Pancreas (tissue), 10 donors: ENCODE data around the gene IL18BP. TPM values are rescaled to one million over a fixed set of nuclear protein-coding genes. Genes with fewer than 3 reads are reported as not detected.

ENCODE experiments used
- ATAC-seq, 4 donors: fragments of 200-7000 bp; cut with Tn5 transposase; one replicate each; pipeline versions ENCODE4 v1.8.0 to v1.9.1; 2020; ENCODE audit warnings: mild to moderate bottlenecking in 4 of 4, moderate library complexity in 4 of 4
- DNase-seq, 6 donors: peaks; one replicate each; pipeline ENCODE4 v3.0.0-alpha.2; 2020
- FAIRE-seq: peaks from 2 replicates; lab custom pipeline; 2012; peaks lifted over from hg19 to GRCh38; lab: Jason Lieb, UNC
- H3K27ac ChIP-seq, 4 donors: fragments of 200-600 bp; sonication (generic); 1 replicate in 3 of 4; 2 replicates in 1 of 4; pipeline versions ENCODE4 v1.5.0 to v1.8.0; 2020
- H3K27me3 ChIP-seq, 4 donors: fragments of 200-600 bp; one replicate each; pipeline ENCODE4 v1.8.0; 2021
- H3K36me3 ChIP-seq, 3 donors: fragments of 200-600 bp; sonication (generic) in 1 of 3; one replicate each; pipeline versions ENCODE4 v1.5.0 to v1.8.0; 2020 to 2021
- H3K4me1 ChIP-seq, 3 donors: fragments of 200-600 bp; one replicate each; pipeline ENCODE4 v1.8.0; 2021
- H3K4me3 ChIP-seq, 4 donors: fragments of 200-600 bp; sonication (generic) in 2 of 4; one replicate each; pipeline versions ENCODE4 v1.5.0 to v1.8.0; 2020 to 2021
- H3K9me3 ChIP-seq, 4 donors: fragments of 200-600 bp; one replicate each; pipeline ENCODE4 v1.8.0; 2021
- CTCF ChIP-seq, 4 donors: fragments of 200-600 bp; sonication (generic) in 3 of 4; IDR thresholded peaks; one replicate each; pipeline versions ENCODE4 v1.5.0 to v1.8.0; 2021; ENCODE audit warnings: antibody characterized with exemption in 4 of 4
- WGBS, 2 donors: extraction: QIAGEN DNeasy Blood & Tissue Kit; methylation state at CpG; one replicate each; pipeline ENCODE4 v1.1.7; 2013; 5-methylcytosine and 5-hydroxymethylcytosine counted together
- intact Hi-C, 3 donors: fragments of 100-400 bp; cut with DNase I; formaldehyde crosslinking; loops; one replicate each; pipeline versions ENCODE4 v1.11.1 to v1.14.2; 2022
- polyA plus RNA-seq, 2 donors: library from polyadenylated mRNA; stranded (reverse); fragments of 200-250 nt; gene quantifications; one replicate each; pipeline ENCODE4 v1.2.3, GENCODE V29; 2013
- total RNA-seq, 6 donors: library from RNA; stranded (reverse); fragmentation: NEBNext Ultra II Directional in 4 of 6; extraction: Animal tissue kit (Norgen Biotek cat#: 25700) in 4 of 6; gene quantifications; one replicate each; pipeline versions ENCODE4 v1.2.1 to v1.2.4, GENCODE V29; 2021 to 2023
- donor health status: healthy with polysubstance abuse.
- donor health status: DM: no; HTN: no; CAD: no; lungs with moderate emphysema.
- donor health status: DM: no; HTN: no; CAD: no.
- donor health status: control.
- donor health status: control.
- donor health status: Bipolar disorder and iron deficiency.
- donor health status: DM: yes; HTN: yes; CAD: no.
- donor health status: DM: no; HTN: no; CAD: no.
- donor health status: DM: no; HTN: no; CAD: no.
- donor health status: DM: yes; HTN: yes; CAD: no.

Gene IL18BP
- total and polyA plus RNA-seq, 8 donors = 2.3 to 7.8 (median 3.9) TPM

- Histone ChIP-seq H3K27me3 (no peaks in the 10 kb centered on the region), H3K36me3 (no peaks in the 10 kb centered on the region), H3K4me1 (peaks cover 0 to 4% (median 0%) of the 10 kb centered on the region in 3 donors), H3K4me3 (no peak overlapping the region), H3K9me3 (no peaks in the 10 kb centered on the region), H3K27ac (no peak overlapping the region)
- WGBS, 2 donors = 79 to 91% methylated on average over 3 of the region's 3 CpGs
- intact Hi-C loops = no loop called here
- TF ChIP-seq CTCF (IDR thresholded peaks at IDR 0.05) = no peak
- no peak for FAIRE-seq
- no peak for DNase-seq
- no peak for ATAC-seq
These were observed 3.9 kb upstream of the IL18BP start for GRCh38 chr11:71994786-71995185.

GRCh38 chr11:71995726-71996291 is 2.9 kb upstream of the IL18BP start:
- TF ChIP-seq CTCF (IDR thresholded peaks at IDR 0.05) = no peak
- Histone ChIP-seq H3K27ac (no peak overlapping the region), H3K4me1 (peaks cover 0 to 9% (median 0%) of the 10 kb centered on the region in 3 donors), H3K4me3 (no peak overlapping the region), H3K9me3 (no peaks in the 10 kb centered on the region), H3K36me3 (no peaks in the 10 kb centered on the region), H3K27me3 (no peaks in the 10 kb centered on the region)
- FAIRE-seq = no peak
- no peak for ATAC-seq
- intact Hi-C loops = no loop called here
- DNase-seq = no peak
- 89 to 94% methylated on average over 3 of the region's 3 CpGs for WGBS, 2 donors

- H3K4me3 ChIP-seq = no peak overlapping the region
- no peaks in the 10 kb centered on the region for H3K27me3 ChIP-seq
- H3K4me1 ChIP-seq = peaks cover 0 to 9% (median 0%) of the 10 kb centered on the region in 3 donors
- 86 to 93% methylated on average over 4 of the region's 4 CpGs for WGBS, 2 donors
- no peak for FAIRE-seq
- no peaks in the 10 kb centered on the region for H3K9me3 ChIP-seq
- no peaks in the 10 kb centered on the region for H3K36me3 ChIP-seq
- intact Hi-C loops = no loop called here
- H3K27ac ChIP-seq = no peak overlapping the region
- DNase-seq = no peak
- no peak for TF ChIP-seq CTCF (IDR thresholded peaks at IDR 0.05)
- no peak for ATAC-seq
These were observed 2.2 kb upstream of the IL18BP start for GRCh38 chr11:71996517-71996916.

- no peak overlapping the region for H3K4me3 ChIP-seq
- ATAC-seq (peak in 2 of 4 donors; percentile 7 to 9), DNase-seq (no peak), FAIRE-seq (no peak)
- H3K36me3 ChIP-seq = no peaks in the 10 kb centered on the region
- intact Hi-C loops = no loop called here
- H3K27ac ChIP-seq = no peak overlapping the region
- H3K9me3 ChIP-seq = no peaks in the 10 kb centered on the region
- 83 to 86% methylated on average over 8 of the region's 8 CpGs for WGBS, 2 donors
- H3K27me3 ChIP-seq = no peaks in the 10 kb centered on the region
- no peak for TF ChIP-seq CTCF (IDR thresholded peaks at IDR 0.05)
- peaks cover 0 to 9% (median 0%) of the 10 kb centered on the region in 3 donors for H3K4me1 ChIP-seq
These were observed 1.8 kb upstream of the IL18BP start for GRCh38 chr11:71996946-71997345.

- no peak overlapping the region for H3K27ac ChIP-seq
- DNase-seq (no peak), FAIRE-seq (no peak)
These were observed 1.1 kb upstream of the IL18BP start for GRCh38 chr11:71997594-71997993.

More at GRCh38 chr11:71997594-71997993, 1.1 kb upstream of the IL18BP start:
- H3K9me3 ChIP-seq = no peaks in the 10 kb centered on the region
- no peak for TF ChIP-seq CTCF (IDR thresholded peaks at IDR 0.05)
- H3K27me3 ChIP-seq = no peaks in the 10 kb centered on the region
- intact Hi-C loops = no loop called here
- 92 to 98% methylated on average over 3 of the region's 3 CpGs for WGBS, 2 donors
- no peak overlapping the region for H3K4me3 ChIP-seq
- H3K36me3 ChIP-seq = peaks cover 0 to 2% (median 0%) of the 10 kb centered on the region in 3 donors
- no peak for ATAC-seq
- H3K4me1 ChIP-seq = peaks cover 0 to 9% (median 0%) of the 10 kb centered on the region in 3 donors
